Measurements from ENCODE around the gene OR5V1.
"Not testable (repeated sequence)": the region's sequence is repeated elsewhere in the genome, so short reads cannot be mapped to it uniquely, and the experiment has no call there.

Gene OR5V1

GRCh38 chr6:29368765-29369164 is at the start of gene OR5V1:
TSS of gene OR5V1 (minus strand) at chr6:29368865. CDS start at chr6:29356195, 12,670 bp downstream.
- TF ChIP-seq POLR2A (IDR thresholded peaks at IDR 0.05; ENCODE audit: low read depth, low read length): no peak
- FAIRE-seq (no peak), DNase-seq (ENCODE audit: insufficient read length, low spot score) (no peak)

- no peak for DNase-seq (ENCODE audit: insufficient read length, low spot score)
- FAIRE-seq: no peak
- no peak for TF ChIP-seq POLR2A (IDR thresholded peaks at IDR 0.05; ENCODE audit: low read depth, low read length)
Observed at GRCh38 chr6:29414588-29414987, 45.9 kb upstream of the OR5V1 start, which contains the start of gene OR12D1. TSS of gene OR12D1 (plus strand) at chr6:29414928.

- FAIRE-seq (no peak), DNase-seq (ENCODE audit: insufficient read length, low spot score) (no peak)
Observed at GRCh38 chr6:29403801-29404200, 35.1 kb upstream of the OR5V1 start.

GRCh38 chr6:29399525-29399924 is 30.9 kb upstream of the OR5V1 start:
- DNase-seq (ENCODE audit: insufficient read length, low spot score) (no peak), FAIRE-seq (no peak)

More at GRCh38 chr6:29403801-29404200, 35.1 kb upstream of the OR5V1 start:
- TF ChIP-seq POLR2A (IDR thresholded peaks at IDR 0.05; ENCODE audit: low read depth, low read length): no peak

GRCh38 chr6:29395331-29395730 is 26.7 kb upstream of the OR5V1 start, which contains the start of gene OR12D2:
TSS of gene OR12D2 (plus strand) at chr6:29395631. CDS start at chr6:29396700, 1,069 bp downstream.
- DNase-seq (ENCODE audit: insufficient read length, low spot score): no peak
- no peak for FAIRE-seq
- TF ChIP-seq POLR2A (IDR thresholded peaks at IDR 0.05; ENCODE audit: low read depth, low read length): no peak

More at GRCh38 chr6:29399525-29399924, 30.9 kb upstream of the OR5V1 start:
- no peak for TF ChIP-seq POLR2A (IDR thresholded peaks at IDR 0.05; ENCODE audit: low read depth, low read length)

- FAIRE-seq: no peak
- DNase-seq (ENCODE audit: insufficient read length, low spot score): no peak
- TF ChIP-seq POLR2A (IDR thresholded peaks at IDR 0.05; ENCODE audit: low read depth, low read length): no peak
Observed at GRCh38 chr6:29388533-29388932, 19.9 kb upstream of the OR5V1 start.

GRCh38 chr6:29376003-29376402 is 7.3 kb upstream of the OR5V1 start:
- FAIRE-seq (no peak), DNase-seq (ENCODE audit: insufficient read length, low spot score) (no peak)
- TF ChIP-seq POLR2A (IDR thresholded peaks at IDR 0.05; ENCODE audit: low read depth, low read length): no peak

GRCh38 chr6:29375191-29375590 is 6.5 kb upstream of the OR5V1 start, which contains the start of gene OR12D3:
TSS of gene OR12D3 (minus strand) at chr6:29375291. CDS start at chr6:29375287, 4 bp downstream.
- FAIRE-seq: no peak
- DNase-seq (ENCODE audit: insufficient read length, low spot score): no peak
- no peak for TF ChIP-seq POLR2A (IDR thresholded peaks at IDR 0.05; ENCODE audit: low read depth, low read length)

- FAIRE-seq (no peak), DNase-seq (ENCODE audit: insufficient read length, low spot score) (no peak)
- TF ChIP-seq POLR2A (IDR thresholded peaks at IDR 0.05; ENCODE audit: low read depth, low read length): no peak
Observed at GRCh38 chr6:29355603-29356002, 13.1 kb downstream of the OR5V1 start.

GRCh38 chr6:29354980-29355379 is 13.7 kb downstream of the OR5V1 start:
- FAIRE-seq: no peak
- no peak for DNase-seq (ENCODE audit: insufficient read length, low spot score)
- TF ChIP-seq POLR2A (IDR thresholded peaks at IDR 0.05; ENCODE audit: low read depth, low read length): no peak

- not testable (repeated sequence) for DNase-seq (ENCODE audit: insufficient read length, low spot score); FAIRE-seq
Observed at GRCh38 chr6:29349348-29349747, 19.3 kb downstream of the OR5V1 start.

GRCh38 chr6:29345380-29345779 is 23.3 kb downstream of the OR5V1 start:
- no peak for DNase-seq (ENCODE audit: insufficient read length, low spot score)
- no peak for FAIRE-seq
- TF ChIP-seq POLR2A (IDR thresholded peaks at IDR 0.05; ENCODE audit: low read depth, low read length): no peak

- no peak for FAIRE-seq
- no peak for TF ChIP-seq POLR2A (IDR thresholded peaks at IDR 0.05; ENCODE audit: low read depth, low read length)
- DNase-seq (ENCODE audit: insufficient read length, low spot score): no peak
Observed at GRCh38 chr6:29336269-29336668, 32.4 kb downstream of the OR5V1 start.

GRCh38 chr6:29332676-29333075 is 36.0 kb downstream of the OR5V1 start:
- FAIRE-seq: no peak

GRCh38 chr6:29325777-29326176 is 42.9 kb downstream of the OR5V1 start:
- no peak for FAIRE-seq
- no peak for TF ChIP-seq POLR2A (IDR thresholded peaks at IDR 0.05; ENCODE audit: low read depth, low read length)
- DNase-seq (ENCODE audit: insufficient read length, low spot score): no peak

More at GRCh38 chr6:29332676-29333075, 36.0 kb downstream of the OR5V1 start:
- no peak for DNase-seq (ENCODE audit: insufficient read length, low spot score)
- no peak for TF ChIP-seq POLR2A (IDR thresholded peaks at IDR 0.05; ENCODE audit: low read depth, low read length)

GRCh38 chr6:29323332-29323731 is 45.3 kb downstream of the OR5V1 start:
- FAIRE-seq: not testable (repeated sequence)

More at GRCh38 chr6:29323332-29323731, 45.3 kb downstream of the OR5V1 start:
- DNase-seq (ENCODE audit: insufficient read length, low spot score): not testable (repeated sequence)
